Right lobe of liver (tissue), 6 donors: ENCODE data around the gene KIF6. TPM values are rescaled to one million over a fixed set of nuclear protein-coding genes. Genes with fewer than 3 reads are reported as not detected.

Experiments used
- ATAC-seq, 4 donors: fragments of 200-7000 bp; cut with Tn5 transposase; one replicate each; pipeline ENCODE4 v1.9.1; 2020; ENCODE audit warnings: mild to moderate bottlenecking in 4 of 4, moderate library complexity in 4 of 4
- DNase-seq, 3 donors: peaks; one replicate each; pipeline ENCODE4 v3.0.0-alpha.2; 2020
- H3K27ac ChIP-seq, 3 donors: fragments of 200-600 bp; one replicate each; pipeline ENCODE4 v1.8.0; 2022
- H3K27me3 ChIP-seq, 2 donors: fragments of 200-600 bp; one replicate each; pipeline ENCODE4 v1.8.0; 2022
- H3K36me3 ChIP-seq, 4 donors: fragments of 200-600 bp; sonication (generic) in 1 of 4; one replicate each; pipeline versions ENCODE4 v1.5.1 to v1.8.0; 2017 to 2022; ENCODE audit warnings: control low read depth in 1 of 4
- H3K4me1 ChIP-seq, 4 donors: fragments of 200-600 bp; sonication (generic) in 1 of 4; one replicate each; pipeline versions ENCODE4 v1.5.1 to v1.8.0; 2017 to 2022; ENCODE audit warnings: control low read depth in 1 of 4
- H3K4me3 ChIP-seq, 3 donors: fragments of 200-600 bp; one replicate each; pipeline ENCODE4 v1.8.0; 2022
- H3K9me3 ChIP-seq, 4 donors: fragments of 200-600 bp; sonication (generic) in 1 of 4; one replicate each; pipeline versions ENCODE4 v1.5.1 to v1.8.0; 2017 to 2022; ENCODE audit warnings: control low read depth in 1 of 4
- POLR2A ChIP-seq: fragments of 450-650 bp; IDR thresholded peaks from one replicate; pipeline ENCODE4 v1.6.1; 2017; ENCODE audit warnings: antibody characterized with exemption, mild to moderate bottlenecking
- WGBS: methylation state at CpG from one replicate; pipeline ENCODE4 v1.1.6; 2018; ENCODE audit warnings: low coverage, low lambda C conversion rate; ENCODE audit not compliant: insufficient coverage; ENCODE audit errors: missing lambda C conversion rate; 5-methylcytosine and 5-hydroxymethylcytosine counted together
- intact Hi-C, 2 donors: fragments of 100-400 bp; cut with DNase I; formaldehyde crosslinking; loops; one replicate each; pipeline versions ENCODE4 v1.11.2 to v1.14.1; 2022
- total RNA-seq, 6 experiments: library from RNA; depleted of rRNA in 2 of 6; stranded (reverse); fragments of >200 nt in 2 of 6; fragmentation: NEBNext Ultra II Directional in 3 of 6; extraction: Animal tissue kit (Norgen Biotek cat#: 25700) in 3 of 6; gene quantifications; one replicate each; pipeline versions ENCODE4 v1.1.0 to v1.2.4, GENCODE V29; 2016 to 2023
- TF ChIP-seq, protein P1 (sequence below), 4 donors: fragments of 200-600 bp in 3 of 4; fragments of 450-650 bp in 1 of 4; IDR thresholded peaks; one replicate each; pipeline versions ENCODE4 v1.5.1 to v1.8.0; 2016 to 2022; ENCODE audit warnings: antibody characterized with exemption in 4 of 4, mild to moderate bottlenecking in 2 of 4
- donor health status: DM: no; HTN: yes; CAD: no.
- donor health status: DM: no; HTN: no; CAD: no.
- donor health status: DM: no; HTN: no; CAD: no.
- donor health status: DM: no; HTN: yes; CAD: no.
- donor health status: DM: no; HTN: yes; CAD: no.

KIF6 gene
- total RNA-seq, 6 experiments from 2014 or later: 0.18 to 0.83 (median 0.37) TPM; not detected in 2

DNA sequence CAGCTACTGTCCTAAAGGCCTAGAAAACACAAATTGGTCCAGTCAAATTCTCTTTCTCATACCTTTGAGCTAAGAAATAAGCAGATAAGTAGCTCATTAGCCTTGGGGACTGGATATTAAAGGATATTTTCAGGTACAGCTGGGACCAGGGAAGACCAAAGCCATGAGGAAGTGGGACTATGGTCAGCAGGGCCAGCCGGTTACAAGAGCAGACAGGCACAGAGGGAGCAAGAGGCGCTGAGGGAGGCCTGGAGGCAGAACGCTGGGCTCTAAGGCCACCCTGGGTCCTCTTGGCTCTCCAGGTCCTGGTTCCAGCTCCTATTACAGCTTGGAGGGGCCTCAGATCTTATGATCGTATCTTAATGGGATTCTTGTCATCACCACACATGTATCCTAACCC lies 314.2 kb downstream of the KIF6 start:
- WGBS: no CpG with 5 or more reads among the region's 4 CpGs
- ATAC-seq: no peak

DNA sequence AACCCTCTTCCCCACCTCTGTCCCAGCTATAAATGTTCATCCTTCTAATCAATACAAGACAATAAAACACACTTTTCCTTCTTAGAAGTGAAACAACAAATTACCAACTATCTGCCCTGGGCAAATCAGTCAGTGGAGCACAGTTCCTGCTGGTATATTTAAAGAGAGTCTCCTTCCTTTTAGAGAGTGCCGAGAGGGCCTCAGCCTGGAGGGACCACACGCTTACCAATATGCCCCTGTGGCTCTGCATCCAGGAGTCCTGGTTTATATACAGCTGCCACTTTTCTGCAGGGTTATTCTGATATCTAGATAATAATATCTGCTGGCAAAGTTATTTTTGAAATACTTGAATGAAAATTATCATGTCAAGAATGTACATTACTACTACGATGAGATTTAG lies 315.3 kb downstream of the KIF6 start:
- ATAC-seq (no peak), DNase-seq (no peak)
- peaks cover 0 to 5% (median 1%) of the 10 kb centered on the region in 4 donors for H3K4me1 ChIP-seq
- H3K27ac ChIP-seq: no peak overlapping the region
- no peaks in the 10 kb centered on the region for H3K27me3 ChIP-seq
- no peaks in the 10 kb centered on the region for H3K9me3 ChIP-seq
- no peak overlapping the region for H3K4me3 ChIP-seq
- WGBS: 95% methylated on average over 3 of the region's 3 CpGs
- intact Hi-C loops: no loop called here
- H3K36me3 ChIP-seq: no peaks in the 10 kb centered on the region
- TF ChIP-seq POLR2A: no peak
- TF ChIP-seq, protein P1, sequence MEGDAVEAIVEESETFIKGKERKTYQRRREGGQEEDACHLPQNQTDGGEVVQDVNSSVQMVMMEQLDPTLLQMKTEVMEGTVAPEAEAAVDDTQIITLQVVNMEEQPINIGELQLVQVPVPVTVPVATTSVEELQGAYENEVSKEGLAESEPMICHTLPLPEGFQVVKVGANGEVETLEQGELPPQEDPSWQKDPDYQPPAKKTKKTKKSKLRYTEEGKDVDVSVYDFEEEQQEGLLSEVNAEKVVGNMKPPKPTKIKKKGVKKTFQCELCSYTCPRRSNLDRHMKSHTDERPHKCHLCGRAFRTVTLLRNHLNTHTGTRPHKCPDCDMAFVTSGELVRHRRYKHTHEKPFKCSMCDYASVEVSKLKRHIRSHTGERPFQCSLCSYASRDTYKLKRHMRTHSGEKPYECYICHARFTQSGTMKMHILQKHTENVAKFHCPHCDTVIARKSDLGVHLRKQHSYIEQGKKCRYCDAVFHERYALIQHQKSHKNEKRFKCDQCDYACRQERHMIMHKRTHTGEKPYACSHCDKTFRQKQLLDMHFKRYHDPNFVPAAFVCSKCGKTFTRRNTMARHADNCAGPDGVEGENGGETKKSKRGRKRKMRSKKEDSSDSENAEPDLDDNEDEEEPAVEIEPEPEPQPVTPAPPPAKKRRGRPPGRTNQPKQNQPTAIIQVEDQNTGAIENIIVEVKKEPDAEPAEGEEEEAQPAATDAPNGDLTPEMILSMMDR (IDR thresholded peaks at IDR 0.05): no peak

More for the DNA sequence above, 314.2 kb downstream of the KIF6 start:
- Histone ChIP-seq H3K4me1 (peaks cover 0 to 2% (median 0%) of the 10 kb centered on the region in 4 donors), H3K27me3 (no peaks in the 10 kb centered on the region), H3K27ac (no peak overlapping the region), H3K9me3 (no peaks in the 10 kb centered on the region), H3K36me3 (no peaks in the 10 kb centered on the region), H3K4me3 (no peak overlapping the region)
- DNase-seq: no peak
- intact Hi-C loops: no loop called here
- no peak for TF ChIP-seq POLR2A
- TF ChIP-seq, protein P1 (IDR thresholded peaks at IDR 0.05): no peak

DNA sequence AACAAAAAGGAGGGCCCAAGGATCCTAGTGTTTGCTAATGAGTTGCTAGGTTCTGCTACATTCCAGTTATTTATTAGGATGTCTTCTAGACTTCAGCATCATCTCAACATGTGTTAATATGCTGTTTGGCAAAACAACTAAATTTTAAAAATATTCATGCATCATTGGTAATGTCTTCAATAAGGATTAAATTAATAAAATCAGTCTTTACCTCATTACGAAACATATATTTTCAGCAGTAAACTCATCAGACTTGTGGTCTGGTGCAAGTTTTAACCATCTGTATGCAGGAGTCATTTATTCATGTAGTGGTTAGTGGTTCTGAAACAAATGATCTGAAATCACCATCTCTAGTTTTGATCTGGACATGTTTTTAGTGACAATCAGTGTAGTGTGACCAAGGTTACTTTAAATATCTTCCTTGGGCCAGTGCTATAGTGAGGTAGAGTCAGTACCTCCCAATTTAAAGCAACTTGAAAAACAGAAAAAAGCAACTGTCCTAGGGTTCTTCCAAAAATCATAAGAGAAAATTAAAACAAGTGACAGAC lies 317.7 kb downstream of the KIF6 start:
- DNase-seq (no peak), ATAC-seq (no peak)
- Histone ChIP-seq H3K4me1 (peaks cover 0 to 16% (median 6%) of the 10 kb centered on the region in 4 donors), H3K9me3 (no peaks in the 10 kb centered on the region), H3K27ac (no peak overlapping the region), H3K4me3 (no peak overlapping the region), H3K27me3 (no peaks in the 10 kb centered on the region), H3K36me3 (no peaks in the 10 kb centered on the region)
- intact Hi-C loops: no loop called here
- 82% methylated on average over 1 of the region's 1 CpG for WGBS
- no peak for TF ChIP-seq POLR2A
- TF ChIP-seq, protein P1 (IDR thresholded peaks at IDR 0.05): no peak

DNA sequence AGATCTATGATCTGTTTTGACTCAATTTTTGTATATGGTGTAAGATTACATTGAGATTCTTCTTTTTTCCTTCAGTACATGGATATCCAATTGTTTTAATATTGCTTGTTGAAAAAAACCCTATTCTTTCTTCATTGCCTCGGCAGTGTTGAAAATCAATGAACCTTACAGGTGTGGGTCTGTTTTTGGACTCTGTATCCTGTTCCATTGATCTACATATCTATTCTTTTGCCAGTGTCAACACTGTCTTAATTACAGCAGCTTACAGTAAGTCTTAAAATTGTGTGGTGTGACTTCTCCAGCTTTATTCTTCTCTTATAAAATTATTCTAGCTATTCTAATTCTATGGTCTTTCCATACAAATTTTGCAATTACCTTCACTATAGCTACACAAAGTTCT lies 320.9 kb downstream of the KIF6 start:
- 23% methylated on average over 1 of the region's 1 CpG for WGBS
- intact Hi-C loops: no loop called here
- Histone ChIP-seq H3K36me3 (no peaks in the 10 kb centered on the region), H3K27ac (no peak overlapping the region), H3K4me1 (peaks cover 0 to 16% (median 6%) of the 10 kb centered on the region in 4 donors), H3K27me3 (no peaks in the 10 kb centered on the region), H3K9me3 (no peaks in the 10 kb centered on the region), H3K4me3 (no peak overlapping the region)
- DNase-seq: no peak
- ATAC-seq: peak; percentile 61 to 80 (median 74)
- TF ChIP-seq, protein P1 (IDR thresholded peaks at IDR 0.05): no peak
- TF ChIP-seq POLR2A: no peak

DNA sequence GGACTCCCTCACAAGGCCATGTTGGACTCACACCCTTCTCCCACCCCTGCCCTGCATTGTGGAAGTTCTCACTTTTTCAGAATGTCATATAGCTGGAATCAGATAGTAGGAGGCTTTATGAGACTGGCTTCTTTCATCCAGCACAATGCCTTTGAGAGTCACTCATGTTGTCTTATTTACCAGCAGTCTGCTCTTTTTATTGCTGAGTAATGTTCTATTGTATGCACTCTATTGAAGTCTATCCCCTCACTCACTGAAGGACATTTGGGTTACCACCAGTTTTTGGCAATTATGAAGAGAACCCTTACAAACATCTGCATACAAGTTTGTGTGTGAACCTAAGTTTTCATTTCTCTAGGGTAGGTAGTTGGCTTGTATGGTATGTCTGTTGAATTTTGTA lies 321.9 kb downstream of the KIF6 start:
- no peaks in the 10 kb centered on the region for H3K27me3 ChIP-seq
- ATAC-seq (no peak), DNase-seq (no peak)
- no peak overlapping the region for H3K4me3 ChIP-seq
- intact Hi-C loops: no loop called here
- H3K36me3 ChIP-seq: no peaks in the 10 kb centered on the region
- no peaks in the 10 kb centered on the region for H3K9me3 ChIP-seq
- H3K27ac ChIP-seq: no peak overlapping the region
- TF ChIP-seq, protein P1 (IDR thresholded peaks at IDR 0.05): no peak
- no peak for TF ChIP-seq POLR2A
- peaks cover 0 to 16% (median 6%) of the 10 kb centered on the region in 4 donors for H3K4me1 ChIP-seq
